Peyer's patch (tissue), 4 donors: ENCODE results near the gene ARHGAP18.

Experiments
- POLR2A ChIP-seq, 2 donors: fragments of 450-650 bp; IDR thresholded peaks; one replicate each; pipeline ENCODE4 v1.5.1; 2017; ENCODE audit warnings: antibody characterized with exemption in 2 of 2, mild to moderate bottlenecking in 2 of 2, moderate library complexity in 2 of 2
- TF ChIP-seq, protein P1 (sequence below), 6 experiments: fragments of 450-650 bp in 4 of 6; fragments of 200-600 bp in 2 of 6; sonication (generic) in 1 of 6; IDR thresholded peaks; one replicate each; pipeline ENCODE4 v1.5.1; 2017 to 2019; ENCODE audit warnings: antibody characterized with exemption in 6 of 6, mild to moderate bottlenecking in 3 of 6, moderate library complexity in 1 of 6

GRCh38 chr6:129612440-129612839, 97.5 kb downstream of the ARHGAP18 start:
- TF ChIP-seq, protein P1, sequence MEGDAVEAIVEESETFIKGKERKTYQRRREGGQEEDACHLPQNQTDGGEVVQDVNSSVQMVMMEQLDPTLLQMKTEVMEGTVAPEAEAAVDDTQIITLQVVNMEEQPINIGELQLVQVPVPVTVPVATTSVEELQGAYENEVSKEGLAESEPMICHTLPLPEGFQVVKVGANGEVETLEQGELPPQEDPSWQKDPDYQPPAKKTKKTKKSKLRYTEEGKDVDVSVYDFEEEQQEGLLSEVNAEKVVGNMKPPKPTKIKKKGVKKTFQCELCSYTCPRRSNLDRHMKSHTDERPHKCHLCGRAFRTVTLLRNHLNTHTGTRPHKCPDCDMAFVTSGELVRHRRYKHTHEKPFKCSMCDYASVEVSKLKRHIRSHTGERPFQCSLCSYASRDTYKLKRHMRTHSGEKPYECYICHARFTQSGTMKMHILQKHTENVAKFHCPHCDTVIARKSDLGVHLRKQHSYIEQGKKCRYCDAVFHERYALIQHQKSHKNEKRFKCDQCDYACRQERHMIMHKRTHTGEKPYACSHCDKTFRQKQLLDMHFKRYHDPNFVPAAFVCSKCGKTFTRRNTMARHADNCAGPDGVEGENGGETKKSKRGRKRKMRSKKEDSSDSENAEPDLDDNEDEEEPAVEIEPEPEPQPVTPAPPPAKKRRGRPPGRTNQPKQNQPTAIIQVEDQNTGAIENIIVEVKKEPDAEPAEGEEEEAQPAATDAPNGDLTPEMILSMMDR (IDR thresholded peaks at IDR 0.05) = no peak
- TF ChIP-seq POLR2A (IDR thresholded peaks at IDR 0.05) = no peak
